Thyroid gland (tissue), 4 donors: ENCODE data around the gene PLCL2. TPM values are rescaled to one million over a fixed set of nuclear protein-coding genes. Genes with fewer than 3 reads are reported as not detected.

Experiments used
- DNase-seq, 2 donors: peaks; one replicate each; pipeline ENCODE4 v3.0.0-alpha.2; 2019
- H3K27ac ChIP-seq, 3 donors: fragments of 200-600 bp; sonication (generic); 1 replicate in 2 of 3; 2 replicates in 1 of 3; pipeline ENCODE4 v1.5.1; 2016 to 2019; ENCODE audit warnings: mild to moderate bottlenecking in 1 of 3, moderate library complexity in 1 of 3
- H3K27me3 ChIP-seq: fragments of 200-600 bp; sonication (generic); one replicate; pipeline ENCODE4 v1.5.1; 2019
- H3K36me3 ChIP-seq, 2 donors: fragments of 200-600 bp; sonication (generic); one replicate each; pipeline ENCODE4 v1.5.1; 2016 to 2019
- H3K4me1 ChIP-seq, 2 donors: fragments of 200-600 bp; sonication (generic); one replicate each; pipeline ENCODE4 v1.5.1; 2017 to 2019
- H3K4me3 ChIP-seq, 3 donors: fragments of 200-600 bp; sonication (generic); replicated peaks in 1 of 3; 1 replicate in 2 of 3; 2 replicates in 1 of 3; pipeline ENCODE4 v1.5.1; 2016; ENCODE audit warnings: mild to moderate bottlenecking in 1 of 3
- H3K9me3 ChIP-seq: fragments of 200-600 bp; sonication (generic); one replicate; pipeline ENCODE4 v1.5.1; 2017
- POLR2A ChIP-seq, 2 donors: fragments of 450-650 bp; IDR thresholded peaks; one replicate each; pipeline ENCODE4 v1.6.1; 2017; ENCODE audit warnings: antibody characterized with exemption in 2 of 2, mild to moderate bottlenecking in 2 of 2, moderate library complexity in 1 of 2
- WGBS, 2 donors: methylation state at CpG; one replicate each; pipeline ENCODE4 v1.1.5; 2017; 5-methylcytosine and 5-hydroxymethylcytosine counted together
- intact Hi-C: fragments of 100-400 bp; cut with DNase I; formaldehyde crosslinking; loops from one replicate; pipeline ENCODE4 v1.15.1; 2023
- total RNA-seq, 4 donors: library from RNA; depleted of rRNA; stranded (reverse); fragments of >200 nt; gene quantifications; one replicate each; pipeline ENCODE4 v1.2.3, GENCODE V29; 2016
- TF ChIP-seq, protein P1 (sequence below), 6 experiments: fragments of 200-600 bp in 3 of 6; fragments of 450-650 bp in 3 of 6; sonication (generic) in 3 of 6; IDR thresholded peaks; one replicate each; pipeline ENCODE4 v1.5.1; 2016 to 2019; ENCODE audit warnings: antibody characterized with exemption in 6 of 6, mild to moderate bottlenecking in 2 of 6, inconsistent platforms in 1 of 6, moderate library complexity in 1 of 6

PLCL2 gene
- total RNA-seq, 4 donors from 2014 or later, result 6.3 to 15.3 (median 9.3) TPM

DNA sequence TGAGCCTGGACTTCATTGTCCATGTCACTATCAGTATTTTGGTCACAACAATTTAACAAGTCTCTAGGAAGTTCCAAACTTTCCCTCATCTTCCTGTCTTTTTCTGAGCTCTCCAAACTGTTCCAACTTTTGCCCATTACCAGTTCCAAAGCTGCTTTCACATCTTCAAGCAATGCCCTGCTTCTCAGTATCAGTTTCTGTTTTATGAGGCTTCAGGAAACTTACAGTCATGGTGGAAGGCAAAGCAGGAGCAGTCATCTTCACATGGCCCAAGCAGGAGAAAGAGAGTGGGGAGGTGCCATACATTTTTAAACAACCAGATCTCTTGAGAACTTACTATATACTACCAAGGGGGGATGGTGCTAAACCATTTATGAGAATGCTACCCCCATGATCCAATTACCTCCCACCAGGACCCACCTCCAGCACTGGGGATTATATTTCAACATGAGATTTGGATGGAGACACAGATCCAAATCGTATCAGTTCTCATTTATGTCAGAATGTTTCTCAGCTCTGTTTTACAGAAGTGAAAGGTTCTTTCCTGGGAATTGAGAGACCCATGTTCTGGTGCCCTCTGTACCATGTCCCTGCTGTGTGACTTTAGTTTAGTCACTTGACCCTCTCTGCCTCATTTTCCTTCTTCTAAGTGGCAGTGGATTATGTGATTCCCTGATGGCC lies 169.7 kb downstream of the PLCL2 start:
- Histone ChIP-seq H3K4me3 (no peak overlapping the region), H3K27ac (no peak overlapping the region), H3K27me3 (no peaks in the 10 kb centered on the region), H3K9me3 (no peaks in the 10 kb centered on the region), H3K36me3 (no peaks in the 10 kb centered on the region), H3K4me1 (no peaks in the 10 kb centered on the region)
- WGBS, 2 donors, result 88 to 90% methylated on average over 1 of the region's 1 CpG
- intact Hi-C loops, result no loop called here
- TF ChIP-seq, protein P1, sequence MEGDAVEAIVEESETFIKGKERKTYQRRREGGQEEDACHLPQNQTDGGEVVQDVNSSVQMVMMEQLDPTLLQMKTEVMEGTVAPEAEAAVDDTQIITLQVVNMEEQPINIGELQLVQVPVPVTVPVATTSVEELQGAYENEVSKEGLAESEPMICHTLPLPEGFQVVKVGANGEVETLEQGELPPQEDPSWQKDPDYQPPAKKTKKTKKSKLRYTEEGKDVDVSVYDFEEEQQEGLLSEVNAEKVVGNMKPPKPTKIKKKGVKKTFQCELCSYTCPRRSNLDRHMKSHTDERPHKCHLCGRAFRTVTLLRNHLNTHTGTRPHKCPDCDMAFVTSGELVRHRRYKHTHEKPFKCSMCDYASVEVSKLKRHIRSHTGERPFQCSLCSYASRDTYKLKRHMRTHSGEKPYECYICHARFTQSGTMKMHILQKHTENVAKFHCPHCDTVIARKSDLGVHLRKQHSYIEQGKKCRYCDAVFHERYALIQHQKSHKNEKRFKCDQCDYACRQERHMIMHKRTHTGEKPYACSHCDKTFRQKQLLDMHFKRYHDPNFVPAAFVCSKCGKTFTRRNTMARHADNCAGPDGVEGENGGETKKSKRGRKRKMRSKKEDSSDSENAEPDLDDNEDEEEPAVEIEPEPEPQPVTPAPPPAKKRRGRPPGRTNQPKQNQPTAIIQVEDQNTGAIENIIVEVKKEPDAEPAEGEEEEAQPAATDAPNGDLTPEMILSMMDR (IDR thresholded peaks at IDR 0.05), result no peak
- no peak for TF ChIP-seq POLR2A (IDR thresholded peaks at IDR 0.05)
- DNase-seq, result no peak

DNA sequence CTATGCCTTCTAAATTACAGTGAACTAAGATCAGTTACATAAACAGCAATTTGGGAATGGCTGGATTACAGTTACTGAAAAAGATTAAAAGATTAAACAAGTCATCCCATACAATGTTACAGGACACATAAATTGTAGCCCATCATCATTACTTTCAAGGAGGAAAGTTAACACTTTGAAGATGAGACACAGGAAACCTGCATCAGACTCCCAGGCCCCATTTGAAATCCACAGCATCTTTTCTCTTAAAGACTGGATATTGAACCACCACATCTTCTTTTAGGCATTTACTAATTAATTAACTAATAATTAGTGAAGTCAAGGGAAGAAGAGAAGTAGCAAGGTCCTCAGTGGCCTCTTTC lies 170.2 kb downstream of the PLCL2 start:
- H3K4me1 ChIP-seq, result no peaks in the 10 kb centered on the region
- no peaks in the 10 kb centered on the region for H3K36me3 ChIP-seq
- H3K27me3 ChIP-seq, result no peaks in the 10 kb centered on the region
- DNase-seq, result no peak
- H3K4me3 ChIP-seq, result no peak overlapping the region
- no peak overlapping the region for H3K27ac ChIP-seq
- TF ChIP-seq, protein P1 (IDR thresholded peaks at IDR 0.05), result no peak
- no peak for TF ChIP-seq POLR2A (IDR thresholded peaks at IDR 0.05)
- H3K9me3 ChIP-seq, result no peaks in the 10 kb centered on the region
- intact Hi-C loops, result no loop called here

DNA sequence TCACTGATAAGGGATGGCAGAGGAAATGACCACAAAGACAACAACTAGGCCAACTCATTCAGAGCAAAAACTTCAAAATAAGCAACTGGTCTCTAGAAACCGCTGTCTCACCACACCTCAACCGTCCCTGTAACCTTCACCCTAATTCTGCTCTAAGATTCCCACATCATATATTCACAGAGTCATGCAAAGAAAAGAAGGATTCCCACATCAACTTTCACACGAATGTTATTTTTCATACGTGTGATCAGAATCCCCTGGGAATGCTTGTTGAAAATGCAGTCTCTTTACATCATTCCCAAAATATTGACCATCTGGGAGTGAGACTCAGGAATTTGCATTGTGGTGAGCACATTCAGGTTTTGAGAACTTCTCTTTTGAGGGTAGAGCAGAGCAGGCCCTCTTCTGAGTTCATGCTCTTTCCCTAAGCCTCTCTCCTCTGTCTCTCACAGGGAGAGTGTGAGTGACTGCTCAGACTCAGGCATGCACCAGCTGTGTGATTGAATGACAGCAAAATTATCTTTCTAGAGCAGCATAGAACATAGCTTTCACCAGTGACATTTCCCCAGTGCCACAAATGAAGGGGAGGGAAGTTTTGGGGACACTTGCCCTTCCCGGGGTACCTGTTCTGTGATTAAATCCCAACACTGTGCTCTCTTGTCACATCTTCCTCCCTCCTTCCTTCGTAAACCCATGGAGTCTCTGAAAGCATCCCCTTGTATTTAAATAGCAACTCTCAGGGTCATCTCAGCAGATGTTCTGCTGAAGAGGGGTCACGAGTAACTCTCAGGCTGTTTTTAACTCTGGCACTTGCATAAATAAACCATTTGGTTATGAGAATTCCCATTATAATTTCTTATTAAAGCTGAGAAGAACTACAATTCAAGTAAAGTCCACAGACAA lies 170.9 kb downstream of the PLCL2 start:
- no peaks in the 10 kb centered on the region for H3K27me3 ChIP-seq
- intact Hi-C loops, result no loop called here
- H3K9me3 ChIP-seq, result no peaks in the 10 kb centered on the region
- H3K4me3 ChIP-seq, result no peak overlapping the region
- DNase-seq, result no peak
- no peaks in the 10 kb centered on the region for H3K36me3 ChIP-seq
- WGBS, 2 donors, result 84 to 85% methylated on average over 7 of the region's 7 CpGs
- TF ChIP-seq, protein P1 (IDR thresholded peaks at IDR 0.05), result no peak
- no peak for TF ChIP-seq POLR2A (IDR thresholded peaks at IDR 0.05)
- H3K4me1 ChIP-seq, result no peaks in the 10 kb centered on the region
- H3K27ac ChIP-seq, result no peak overlapping the region

DNA sequence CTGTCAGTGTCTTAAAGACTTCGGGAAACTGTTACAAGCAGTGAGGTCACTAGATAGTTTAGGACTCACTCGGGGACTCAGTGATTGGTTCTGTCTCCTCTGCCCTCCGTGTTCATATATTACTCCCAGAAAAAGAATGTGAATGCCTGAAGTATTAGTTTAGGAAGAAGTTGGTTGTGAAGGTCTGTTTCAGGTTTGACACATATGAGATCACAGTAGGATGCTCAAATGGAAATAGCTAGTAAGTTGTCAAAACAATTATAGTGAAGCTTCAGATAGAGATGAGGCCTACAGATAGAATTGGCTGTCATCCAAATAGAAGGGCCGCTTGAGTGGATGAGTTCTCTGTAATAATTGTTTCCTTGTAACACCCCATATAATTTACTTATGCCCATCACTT lies 172.6 kb downstream of the PLCL2 start:
- WGBS, 2 donors, result 74 to 82% methylated on average over 4 of the region's 4 CpGs
- Histone ChIP-seq H3K9me3 (no peaks in the 10 kb centered on the region), H3K4me3 (no peak overlapping the region), H3K27me3 (no peaks in the 10 kb centered on the region), H3K27ac (no peak overlapping the region), H3K4me1 (no peaks in the 10 kb centered on the region), H3K36me3 (no peaks in the 10 kb centered on the region)
- intact Hi-C loops, result no loop called here
- TF ChIP-seq POLR2A (IDR thresholded peaks at IDR 0.05), result no peak
- TF ChIP-seq, protein P1 (IDR thresholded peaks at IDR 0.05), result no peak
- DNase-seq, result no peak

DNA sequence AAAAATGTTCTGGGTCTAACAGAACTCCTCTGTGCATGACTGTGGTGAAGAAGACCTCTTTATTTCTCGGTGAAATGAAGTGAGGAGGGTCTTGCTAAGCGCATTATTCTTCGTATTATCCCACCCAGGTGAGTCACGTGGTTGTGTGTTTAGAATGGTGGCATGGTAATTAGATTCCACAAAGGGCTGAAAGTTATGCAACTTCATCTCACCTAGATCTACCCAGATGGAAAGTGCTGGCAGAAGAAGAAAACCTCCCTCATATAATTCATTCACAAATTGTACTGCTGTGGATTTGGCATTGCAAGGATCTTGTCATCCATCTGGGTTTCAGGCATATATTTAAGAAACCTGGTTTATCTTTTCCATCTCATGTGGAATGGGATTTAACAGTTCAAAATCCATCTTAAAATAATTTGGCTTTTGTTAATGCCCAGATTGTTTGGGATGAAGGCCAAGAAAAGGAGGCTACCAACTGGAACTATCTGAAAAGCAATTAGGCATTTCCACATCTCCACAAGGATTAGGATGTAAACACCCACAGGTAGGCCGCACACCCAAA lies 175.3 kb downstream of the PLCL2 start:
- no peak for DNase-seq
- 90 to 94% methylated on average over 5 of the region's 5 CpGs for WGBS, 2 donors

More for the DNA sequence above, 175.3 kb downstream of the PLCL2 start:
- no peak overlapping the region for H3K27ac ChIP-seq
- H3K4me3 ChIP-seq, result no peak overlapping the region
- TF ChIP-seq, protein P1 (IDR thresholded peaks at IDR 0.05), result no peak
- TF ChIP-seq POLR2A (IDR thresholded peaks at IDR 0.05), result no peak
- no peaks in the 10 kb centered on the region for H3K9me3 ChIP-seq
- no peaks in the 10 kb centered on the region for H3K36me3 ChIP-seq
- intact Hi-C loops, result no loop called here
- no peaks in the 10 kb centered on the region for H3K27me3 ChIP-seq
- H3K4me1 ChIP-seq, result no peaks in the 10 kb centered on the region
